Lung microvascular endothelial cell (primary cell): ENCODE measurements around the gene SUN1. TPM values are rescaled to one million over a fixed set of nuclear protein-coding genes. Genes with fewer than 3 reads are reported as not detected.

Experiments
- DNase-seq, 2 donors: peaks; one replicate each; pipeline versions ENCODE4 v3.0.0 to v3.0.0-alpha.2; 2010; ENCODE audit warnings: low read depth in 2 of 2
- total RNA-seq: library from RNA; depleted of rRNA; stranded (reverse); fragments of >200 nt; gene quantifications from 2 replicates; pipeline ENCODE4 v1.2.1, GENCODE V29; 2014

Gene SUN1
- total RNA-seq, 1 donor from 2014 or later = 94.8 TPM

GRCh38 chr7:903921-904755 is 71.9 kb downstream of the SUN1 start:
- no peak for DNase-seq

DNA sequence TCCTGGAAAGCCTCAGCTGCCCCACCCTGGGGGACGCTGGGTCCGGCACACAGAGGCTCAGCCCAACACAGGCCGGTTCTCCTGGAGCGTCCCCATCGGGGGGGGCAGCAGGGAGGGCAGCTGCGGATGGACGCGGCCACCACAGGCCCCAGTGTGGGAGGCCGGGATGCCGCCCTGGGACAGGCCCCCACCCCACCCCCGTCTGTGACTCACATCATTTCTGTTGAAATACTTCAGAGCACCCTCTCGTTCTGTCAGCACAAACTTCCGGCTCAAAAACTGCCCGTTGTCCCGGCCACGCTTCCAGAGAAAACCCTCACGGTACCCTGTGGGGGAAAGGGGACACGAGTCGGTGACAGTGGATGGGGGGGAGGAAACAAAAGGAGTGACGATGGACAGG is 72.6 kb downstream of the SUN1 start:
- DNase-seq = no peak

DNA sequence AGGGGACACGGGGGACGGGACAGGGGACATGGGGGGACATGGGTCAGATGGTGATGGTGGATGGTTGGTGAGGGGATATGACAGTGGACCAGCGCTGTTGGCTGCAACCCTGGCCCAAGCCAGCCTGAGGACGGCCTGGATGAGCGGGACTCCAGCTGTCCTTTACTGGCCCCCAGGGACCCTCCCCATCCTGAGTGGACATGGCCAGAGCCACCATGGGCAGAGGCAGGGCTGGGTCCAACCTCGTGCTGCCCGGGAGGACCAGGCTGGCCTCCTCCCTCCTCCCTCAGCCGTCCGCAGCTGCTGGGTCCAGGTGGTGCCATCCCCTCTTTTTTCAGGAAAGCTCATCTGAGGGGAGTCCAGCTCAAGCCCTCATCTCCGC is 74.5 kb downstream of the SUN1 start:
- peak in 1 of 2 donors; percentile 45 for DNase-seq

- no peak for DNase-seq
Measured at GRCh38 chr7:907158-907980, 75.1 kb downstream of the SUN1 start.

DNA sequence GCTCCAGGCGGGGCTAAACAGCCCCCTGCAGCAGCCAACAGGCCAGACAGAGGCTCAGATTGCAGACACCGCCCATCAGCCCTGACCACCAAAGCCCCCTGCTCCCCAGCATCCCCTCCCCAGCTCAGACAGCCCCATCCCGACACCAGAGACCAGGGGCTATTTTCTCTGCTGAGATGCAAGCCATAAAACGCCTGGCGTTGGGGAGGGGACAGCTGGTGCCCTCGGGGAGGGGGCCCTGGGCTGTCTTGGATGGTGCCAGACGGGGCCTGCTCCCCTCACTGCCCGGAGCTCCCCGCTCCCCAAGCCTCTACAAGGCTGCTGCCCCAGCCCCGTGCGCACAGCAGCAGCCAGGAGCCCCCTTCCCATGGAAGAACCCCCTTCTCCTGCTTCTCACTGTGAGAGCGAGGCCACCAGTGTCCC is 75.9 kb downstream of the SUN1 start:
- DNase-seq = no peak

DNA sequence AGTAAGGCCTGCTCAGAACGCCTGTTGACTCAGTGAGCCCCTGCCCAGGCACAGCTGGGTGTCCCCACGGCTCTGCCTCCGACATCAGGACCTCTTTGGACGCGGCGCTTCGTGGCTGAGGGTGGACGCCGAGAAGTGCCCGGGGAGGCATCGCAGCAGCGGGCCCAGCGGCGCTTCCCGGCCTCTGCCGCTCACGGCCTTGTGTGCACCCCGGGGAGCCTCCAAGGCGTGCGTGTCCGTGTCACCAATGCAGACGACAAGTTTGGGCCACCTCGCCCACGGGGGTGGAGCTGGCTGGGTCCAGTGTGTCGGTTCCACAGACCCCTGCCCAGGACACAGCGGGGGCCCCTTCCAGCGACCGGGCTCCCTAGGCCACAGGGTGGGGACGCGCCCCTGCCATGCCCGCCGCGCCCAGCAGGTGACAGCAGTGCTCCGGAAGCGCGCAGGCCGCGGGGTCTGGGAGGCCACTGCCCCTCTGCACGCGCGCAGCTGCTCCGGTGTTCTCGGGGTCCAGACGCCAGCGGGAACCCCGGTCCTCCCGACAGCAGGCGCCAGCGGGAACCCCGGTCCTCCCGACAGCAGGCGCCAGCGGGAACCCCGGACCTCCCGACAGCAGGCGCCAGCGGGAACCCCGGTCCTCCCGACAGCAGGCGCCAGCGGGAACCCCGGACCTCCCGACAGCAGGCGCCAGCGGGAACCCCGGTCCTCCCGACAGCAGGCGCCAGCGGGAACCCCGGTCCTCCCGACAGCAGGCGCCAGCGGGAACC is 76.5 kb downstream of the SUN1 start:
- DNase-seq = peak; percentile 31 to 40

DNA sequence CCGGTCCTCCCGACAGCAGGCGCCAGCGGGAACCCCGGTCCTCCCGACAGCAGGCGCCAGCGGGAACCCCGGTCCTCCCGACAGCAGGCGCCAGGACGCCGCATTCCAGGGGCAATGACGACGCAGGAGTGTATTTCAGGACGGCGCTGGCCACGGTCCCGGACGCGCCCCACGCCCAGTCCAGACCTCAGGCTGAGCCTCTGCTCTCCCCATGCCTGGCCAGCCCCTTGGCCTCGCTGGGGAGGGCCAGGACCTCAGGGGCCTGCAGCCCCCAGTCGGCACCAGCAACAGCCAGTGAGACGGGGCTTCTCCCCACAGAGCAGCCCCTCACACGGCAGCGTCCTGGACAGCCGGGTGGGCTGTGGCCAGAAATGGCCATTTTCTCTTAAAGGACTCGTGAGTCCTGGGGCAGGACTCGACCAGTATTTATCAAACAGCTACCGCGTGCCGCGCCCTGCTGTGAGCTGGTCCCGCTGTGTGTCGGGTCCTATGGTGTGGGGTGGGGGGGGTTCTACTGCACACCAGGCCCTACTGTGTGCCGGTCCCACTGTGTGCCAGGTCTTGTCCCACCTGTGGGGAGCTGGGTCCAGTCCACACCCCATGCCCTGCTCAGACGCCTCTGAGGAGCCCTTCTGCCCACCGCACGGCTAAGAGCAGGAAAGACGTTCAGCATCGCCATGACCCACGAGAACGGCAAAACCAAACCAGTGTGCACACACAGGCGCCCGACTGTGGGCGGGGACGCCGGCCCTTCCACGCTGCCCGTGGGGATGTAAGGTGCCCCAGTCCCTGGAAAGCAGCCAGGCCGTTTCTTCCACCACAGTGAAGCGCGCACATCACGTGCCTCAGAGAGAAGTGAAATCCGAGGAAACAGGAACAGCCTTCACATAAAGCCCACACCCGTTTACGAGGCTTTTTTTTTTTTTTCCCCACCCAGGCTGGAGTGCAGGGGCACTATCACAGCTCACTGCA is 77.4 kb downstream of the SUN1 start:
- DNase-seq = peak in 1 of 2 donors; percentile 22

- DNase-seq = no peak
Measured at GRCh38 chr7:910441-910861, 78.2 kb downstream of the SUN1 start.

DNA sequence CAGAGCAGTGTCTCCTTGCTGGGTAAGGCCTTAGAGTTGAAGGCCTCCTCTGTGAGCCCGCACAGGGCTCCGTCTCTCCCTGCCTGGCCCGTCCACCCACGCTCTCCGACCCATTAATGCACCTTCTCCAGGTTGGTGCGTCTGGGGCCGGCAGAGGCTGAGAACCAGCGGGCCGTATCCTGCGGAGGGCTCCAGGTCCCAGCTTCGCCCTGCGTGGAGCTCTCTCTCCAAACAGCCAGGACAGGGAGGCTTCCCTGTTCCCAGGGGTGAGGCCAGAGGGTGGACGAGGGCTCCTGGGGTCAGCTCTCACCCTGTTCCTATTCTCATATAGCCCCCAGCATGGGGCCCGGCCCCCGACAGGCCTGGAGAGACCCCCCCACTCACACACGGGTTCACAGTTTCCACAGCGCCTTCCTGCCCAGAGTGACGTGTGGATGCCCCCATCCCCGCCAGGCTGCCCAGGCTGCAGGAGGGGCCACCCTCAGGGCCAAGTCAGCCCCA is 78.7 kb downstream of the SUN1 start:
- no peak for DNase-seq

DNA sequence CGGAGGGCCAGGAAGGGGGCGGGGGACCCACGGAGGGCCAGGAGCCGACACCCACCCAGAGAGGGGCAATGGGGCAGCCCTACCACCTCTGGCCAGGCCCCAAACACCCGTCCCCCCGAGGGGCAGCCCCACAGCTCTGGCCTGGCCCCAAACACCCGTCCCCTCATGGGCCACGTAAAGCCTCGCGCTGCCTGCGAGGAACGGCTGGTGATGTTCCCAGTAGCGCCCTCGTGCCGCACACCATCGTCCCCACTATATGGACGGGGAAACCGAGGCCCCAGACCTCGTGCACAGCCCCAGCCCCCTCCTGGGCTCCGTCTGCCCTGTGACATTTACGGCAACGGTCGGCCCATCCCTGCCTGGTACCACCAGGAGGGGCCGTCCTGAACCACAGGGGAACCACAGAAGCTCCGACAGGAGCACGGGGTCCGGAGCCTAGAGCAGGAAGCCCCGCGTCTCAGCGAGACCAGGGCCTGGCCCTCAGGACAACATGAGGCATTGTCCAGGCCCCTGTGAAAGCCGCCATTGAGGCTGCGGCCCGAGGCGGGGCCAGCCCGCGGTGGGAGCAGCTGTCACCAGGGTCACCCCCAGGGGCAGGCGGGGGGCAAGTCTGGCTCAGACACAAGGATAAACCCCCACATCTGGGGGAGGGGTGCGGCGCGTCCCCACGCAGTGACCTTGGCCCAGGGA is 79.7 kb downstream of the SUN1 start:
- DNase-seq = no peak

DNA sequence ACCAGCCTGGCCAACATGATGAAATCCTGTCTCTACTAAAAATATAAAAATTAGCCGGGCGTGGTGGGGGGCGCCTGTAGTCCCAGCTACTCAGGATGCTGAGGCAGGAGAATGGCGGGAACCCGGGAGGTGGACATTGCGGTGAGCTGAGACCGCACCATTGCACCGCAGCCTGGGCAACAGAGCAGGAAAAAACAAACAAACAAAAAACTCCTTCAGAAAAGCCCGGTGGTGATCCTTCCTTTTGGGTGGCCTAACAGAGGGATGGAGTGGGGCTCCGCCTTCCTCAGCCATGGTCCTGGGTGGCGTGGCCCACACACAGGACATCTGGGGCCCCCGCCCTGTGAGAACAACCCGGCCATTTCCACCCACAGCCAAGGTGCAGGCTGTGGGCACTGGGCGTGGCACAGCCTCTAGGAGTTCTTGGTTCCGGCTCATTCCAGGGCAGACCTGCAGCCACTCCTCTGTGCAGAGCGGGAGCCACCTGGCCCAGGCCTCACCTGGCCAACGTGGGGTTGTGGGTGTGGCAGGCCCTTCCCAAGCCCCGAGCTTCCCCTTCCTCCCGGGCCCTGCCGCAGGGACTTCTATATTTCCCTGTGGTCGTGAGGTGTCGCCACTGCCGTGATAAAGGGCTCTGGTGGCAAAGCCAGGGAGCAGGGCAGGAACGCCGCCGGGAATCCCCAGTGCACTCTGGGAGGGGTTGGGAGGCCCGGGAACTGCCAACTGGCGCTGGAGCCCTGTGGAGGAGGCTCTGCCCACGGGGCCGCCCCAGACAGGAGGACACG is 81.7 kb downstream of the SUN1 start:
- DNase-seq = no peak

- DNase-seq = no peak
Measured at GRCh38 chr7:914521-915194, 82.4 kb downstream of the SUN1 start.

DNA sequence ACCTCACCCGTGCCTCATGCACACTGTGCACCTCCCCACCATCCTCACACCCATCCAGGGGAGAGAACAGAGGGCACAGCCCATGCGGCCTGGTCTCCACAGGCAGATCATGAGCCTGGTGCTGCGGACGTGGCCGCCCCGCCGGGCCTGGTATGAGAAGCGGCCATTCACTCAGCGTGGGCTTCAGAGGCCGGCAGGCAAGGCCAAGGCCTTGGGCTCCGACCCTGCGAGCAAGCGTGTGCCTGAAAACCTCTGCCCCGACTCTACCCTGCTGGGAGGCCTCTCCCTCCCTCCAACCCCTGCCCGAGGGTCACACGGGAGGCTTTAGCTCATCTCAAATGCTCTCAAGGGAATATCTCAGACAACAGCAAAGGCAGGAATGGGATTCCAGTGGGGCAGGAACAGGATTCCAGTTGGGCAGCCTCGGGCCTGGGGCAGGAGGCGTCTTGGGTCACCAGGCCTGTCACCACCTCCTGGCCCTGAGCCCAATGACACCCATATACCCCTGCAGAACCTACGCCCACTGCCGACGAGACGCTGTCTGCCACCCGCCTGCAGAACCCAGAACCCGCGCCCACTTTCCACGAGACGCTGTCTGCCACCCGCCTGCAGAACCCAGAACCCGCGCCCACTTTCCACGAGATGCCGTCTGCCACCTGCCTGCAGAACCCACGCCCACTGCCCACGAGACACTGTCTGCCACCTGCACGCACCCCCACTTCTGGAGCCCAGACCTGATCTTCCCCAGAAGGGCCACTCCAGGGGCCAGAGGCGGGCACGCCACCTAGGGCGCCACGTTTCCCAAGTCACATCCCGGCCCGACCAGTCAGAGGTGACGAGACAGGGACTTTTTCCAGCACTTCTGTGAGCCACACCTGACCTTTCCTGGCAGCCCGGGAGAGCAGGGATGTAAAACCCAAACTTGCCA is 83.3 kb downstream of the SUN1 start:
- DNase-seq = no peak

GRCh38 chr7:916291-916941 is 84.1 kb downstream of the SUN1 start:
- DNase-seq = no peak

- DNase-seq = no peak
Measured at GRCh38 chr7:917255-918117, 85.2 kb downstream of the SUN1 start.

GRCh38 chr7:918118-918425 is 85.8 kb downstream of the SUN1 start:
- no peak for DNase-seq
